Psoas muscle (tissue), 8 donors: ENCODE results near the gene C10orf95. TPM values are rescaled to one million over a fixed set of nuclear protein-coding genes. Genes with fewer than 3 reads are reported as not detected.
A peak's percentile ranks its signal among the peaks of the same experiment; 100 is the strongest.

ENCODE experiments used
- ATAC-seq, 4 donors: fragments of 200-7000 bp; cut with Tn5 transposase; one replicate each; pipeline ENCODE4 v1.9.1; 2020; ENCODE audit warnings: moderate library complexity in 3 of 4, mild to moderate bottlenecking in 2 of 4
- DNase-seq, 2 donors: peaks; one replicate each; pipeline ENCODE4 v3.0.0-alpha.2; 2020
- H3K27ac ChIP-seq: fragments of 200-600 bp; one replicate; pipeline ENCODE4 v1.8.0; 2022
- H3K27me3 ChIP-seq, 3 donors: fragments of 200-600 bp in 1 of 3; one replicate each; pipeline versions ENCODE4 v1.6.1 to v1.8.0; 2013 to 2022; ENCODE audit warnings: low read length in 2 of 3, mild to moderate bottlenecking in 2 of 3, moderate library complexity in 1 of 3; ENCODE audit not compliant: insufficient read depth in 3 of 3
- H3K36me3 ChIP-seq, 2 donors: fragments of 200-600 bp in 1 of 2; one replicate each; pipeline versions ENCODE4 v1.6.1 to v1.8.0; 2013 to 2022; ENCODE audit warnings: low read depth in 1 of 2, mild to moderate bottlenecking in 1 of 2, moderate library complexity in 1 of 2; ENCODE audit not compliant: insufficient read depth in 1 of 2
- H3K4me1 ChIP-seq: fragments of 200-600 bp; one replicate; pipeline ENCODE4 v1.8.0; 2022
- H3K4me3 ChIP-seq: fragments of 200-600 bp; one replicate; pipeline ENCODE4 v1.8.0; 2022; ENCODE audit warnings: mild to moderate bottlenecking
- H3K9me3 ChIP-seq: fragments of 200-600 bp; one replicate; pipeline ENCODE4 v1.8.0; 2022
- CTCF ChIP-seq: fragments of 200-600 bp; IDR thresholded peaks from one replicate; pipeline ENCODE4 v1.8.0; 2022; ENCODE audit warnings: antibody characterized with exemption
- WGBS, 3 donors: extraction: QIAGEN DNeasy Blood & Tissue Kit; methylation state at CpG; one replicate each; pipeline versions ENCODE4 v1.1.6 to v1.1.7; 2013; 5-methylcytosine and 5-hydroxymethylcytosine counted together
- intact Hi-C, 2 donors: fragments of 100-400 bp; cut with DNase I; formaldehyde crosslinking; loops; one replicate each; pipeline versions ENCODE4 v1.11.0 to v1.14.2; 2022
- polyA plus RNA-seq, 3 donors: library from polyadenylated mRNA; stranded (reverse); fragments of 200-250 nt; gene quantifications; one replicate each; pipeline ENCODE4 v1.2.3, GENCODE V29; 2013
- total RNA-seq, 4 donors: library from RNA; stranded (reverse); fragmentation: NEBNext Ultra II Directional in 2 of 4; extraction: Animal tissue kit (Norgen Biotek cat#: 25700) in 2 of 4; gene quantifications; one replicate each; pipeline versions ENCODE4 v1.2.1 to v1.2.4, GENCODE V29; 2021 to 2023
- donor health status: healthy with polysubstance abuse.
- donor health status: DM: no; HTN: no; CAD: no; lungs with moderate emphysema.
- donor health status: Bipolar disorder and iron deficiency.
- donor health status: healthy.
- donor health status: DM: yes; HTN: yes; CAD: no.
- donor health status: DM: no; HTN: no; CAD: no.
- donor health status: DM: no; HTN: no; CAD: no.
- donor health status: DM: yes; HTN: yes; CAD: no.

The C10orf95 gene
- total and polyA plus RNA-seq, 7 donors = 0.01 TPM; not detected in 6

GRCh38 chr10:102408131-102408727 lies 43.1 kb downstream of the C10orf95 start:
- intact Hi-C loops = no loop called here
- DNase-seq (no peak), ATAC-seq (no peak)
- Histone ChIP-seq H3K27ac (no peak overlapping the region), H3K36me3 (no peaks in the 10 kb centered on the region), H3K4me1 (peaks cover 4% of the 10 kb centered on the region), H3K27me3 (peaks cover 0 to 57% (median 33%) of the 10 kb centered on the region in 3 donors), H3K4me3 (peak overlapping the region; percentile 53), H3K9me3 (no peaks in the 10 kb centered on the region)
- WGBS, 3 donors = 58 to 61% (median 60%) methylated on average over 14 of the region's 14 CpGs
- TF ChIP-seq CTCF = no peak

DNA sequence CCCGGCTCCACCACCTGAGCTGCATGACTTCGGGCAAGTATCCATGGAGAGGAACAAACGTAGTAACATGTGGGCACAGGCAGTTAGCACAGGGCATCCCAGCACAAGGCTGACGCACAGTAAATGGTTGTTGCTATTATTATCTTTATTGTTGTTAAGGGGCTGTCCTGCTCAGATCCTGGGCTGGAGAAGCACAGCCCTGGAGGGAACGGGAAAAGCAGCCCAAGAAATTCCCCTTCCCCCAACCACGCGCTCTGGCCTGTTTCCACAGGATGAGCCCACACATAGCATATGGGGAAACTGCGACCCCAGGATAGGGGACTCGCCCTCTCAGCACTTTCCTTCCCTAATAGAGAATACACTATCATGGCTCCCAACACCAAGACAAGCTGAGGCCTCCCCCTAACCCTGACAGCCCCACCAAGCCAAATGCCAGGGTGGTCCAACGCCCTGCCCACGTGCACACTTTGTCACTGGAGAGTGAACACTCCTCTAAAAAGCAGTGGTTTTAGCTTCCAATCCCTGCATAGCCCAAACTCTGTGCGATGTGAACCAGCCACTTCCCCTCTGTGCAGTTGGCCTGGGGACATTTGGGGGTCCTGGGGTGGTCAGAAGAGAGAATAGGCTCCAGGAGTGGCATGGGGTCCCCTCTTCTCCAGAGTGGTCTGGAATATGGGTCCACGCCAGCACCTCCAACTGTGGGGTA lies 43.8 kb downstream of the C10orf95 start:
- Histone ChIP-seq H3K36me3 (peaks cover 0 to 6% of the 10 kb centered on the region in 2 donors), H3K4me1 (peaks cover 4% of the 10 kb centered on the region), H3K27me3 (peaks cover 0 to 52% (median 31%) of the 10 kb centered on the region in 3 donors), H3K27ac (no peak overlapping the region), H3K4me3 (no peak overlapping the region), H3K9me3 (no peaks in the 10 kb centered on the region)
- intact Hi-C loops = no loop called here
- TF ChIP-seq CTCF = no peak
- no peak for ATAC-seq
- WGBS, 3 donors = 78 to 84% (median 82%) methylated on average over 13 of the region's 13 CpGs
- DNase-seq = no peak

GRCh38 chr10:102406815-102407214 lies 44.5 kb downstream of the C10orf95 start:
- Histone ChIP-seq H3K27ac (no peak overlapping the region), H3K4me1 (peaks cover 4% of the 10 kb centered on the region), H3K9me3 (no peaks in the 10 kb centered on the region), H3K4me3 (no peak overlapping the region), H3K27me3 (peaks cover 0 to 45% (median 28%) of the 10 kb centered on the region in 3 donors), H3K36me3 (peaks cover 0 to 13% of the 10 kb centered on the region in 2 donors)
- intact Hi-C loops = no loop called here
- ATAC-seq = no peak
- no peak for TF ChIP-seq CTCF
- DNase-seq = no peak
- 92 to 100% (median 92%) methylated on average over 2 of the region's 2 CpGs for WGBS, 3 donors

- WGBS, 3 donors = 70 to 81% (median 71%) methylated on average over 6 of the region's 6 CpGs
- intact Hi-C loops = no loop called here
- TF ChIP-seq CTCF = no peak
- no peak overlapping the region for H3K4me3 ChIP-seq
- H3K36me3 ChIP-seq = peaks cover 0 to 25% of the 10 kb centered on the region in 2 donors
- ATAC-seq = no peak
- peaks cover 0 to 33% (median 21%) of the 10 kb centered on the region in 3 donors for H3K27me3 ChIP-seq
- H3K4me1 ChIP-seq = peaks cover 4% of the 10 kb centered on the region
- H3K9me3 ChIP-seq = no peaks in the 10 kb centered on the region
- no peak for DNase-seq
- no peak overlapping the region for H3K27ac ChIP-seq
These were observed 45.7 kb downstream of the C10orf95 start for GRCh38 chr10:102405632-102406031.
